Inflammatory macrophage (primary cell): ENCODE results near the gene PIP5K1B.

Experiments
- DNase-seq, 2 donors: peaks; one replicate each; pipeline ENCODE4 v3.0.0-alpha.2; 2020 to 2022

Gene PIP5K1B

DNA sequence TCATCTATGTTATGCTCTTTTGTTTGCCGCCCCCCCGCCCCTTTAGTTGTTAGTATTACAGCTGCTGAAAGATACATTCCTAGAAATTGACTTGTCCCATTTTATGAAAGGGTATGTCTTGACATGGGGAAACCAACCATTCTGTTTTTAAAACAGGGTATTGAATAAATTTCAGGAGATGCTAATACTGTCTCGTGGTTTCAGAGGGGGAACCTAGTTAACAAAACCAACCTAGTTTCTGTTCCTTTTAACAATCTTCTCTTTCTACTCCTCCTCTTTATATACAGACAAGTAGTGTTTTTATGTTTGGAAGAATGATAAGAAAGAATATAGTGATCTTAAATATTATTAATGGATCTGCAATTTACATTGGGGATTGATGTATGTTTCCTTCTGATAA is 3.5 kb downstream of the PIP5K1B start:
- DNase-seq: peak in 1 of 2 donors; percentile 7

DNA sequence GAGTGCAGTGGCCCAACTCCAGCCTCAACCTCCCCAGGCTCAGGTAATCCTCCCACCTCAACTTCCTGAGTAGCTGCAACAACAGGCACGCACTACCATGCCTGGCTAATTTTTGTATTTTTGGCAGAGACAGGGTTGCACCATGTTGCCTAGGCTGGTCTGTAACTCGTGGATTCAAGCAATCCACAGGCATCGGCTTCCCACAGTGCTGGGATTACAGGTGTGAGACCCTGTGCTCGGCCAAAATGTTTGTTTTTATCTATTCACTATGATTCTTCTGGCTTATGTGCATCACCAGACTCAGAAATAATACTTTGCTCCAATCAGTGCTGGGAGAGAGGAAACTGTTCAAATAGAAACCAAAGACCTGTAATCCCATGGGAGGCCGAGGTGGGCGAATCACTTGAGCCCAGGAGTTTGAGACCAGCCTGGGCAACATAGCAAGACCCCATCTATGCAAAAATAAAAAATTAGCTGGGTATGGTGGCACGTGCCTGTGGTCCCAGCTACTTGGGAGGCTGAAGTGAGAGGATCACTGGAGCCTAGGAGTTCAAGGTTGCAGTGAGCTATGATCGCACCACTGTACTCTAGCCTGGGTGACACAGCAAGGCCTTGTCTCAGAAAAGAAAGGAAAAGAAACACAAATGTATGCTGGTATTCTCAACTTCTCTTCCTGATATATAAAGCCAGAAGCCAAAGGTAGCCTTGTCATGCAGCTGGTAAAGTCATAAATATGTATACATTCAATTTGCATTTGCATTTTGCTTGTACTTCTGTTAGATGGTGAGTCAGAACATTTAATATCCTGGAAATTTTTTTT is 4.5 kb downstream of the PIP5K1B start:
- DNase-seq: no peak

DNA sequence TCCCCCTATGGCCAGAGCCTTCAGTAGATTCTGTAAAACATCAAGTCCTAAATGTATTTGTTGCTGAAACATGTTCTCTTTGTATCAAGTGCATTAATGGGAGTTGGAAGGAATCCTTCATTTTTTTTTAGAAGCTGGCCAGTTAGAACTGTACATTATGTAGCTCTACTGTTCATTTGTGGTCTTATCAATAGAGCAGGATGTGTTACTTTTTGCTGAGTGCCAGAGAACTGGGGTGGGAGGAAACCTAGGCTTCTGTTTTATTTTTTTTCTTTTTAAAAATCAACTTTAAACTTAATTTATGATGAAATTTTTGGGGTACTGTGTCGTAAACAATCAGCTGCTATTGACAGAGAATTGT is 5.1 kb downstream of the PIP5K1B start:
- no peak for DNase-seq

DNA sequence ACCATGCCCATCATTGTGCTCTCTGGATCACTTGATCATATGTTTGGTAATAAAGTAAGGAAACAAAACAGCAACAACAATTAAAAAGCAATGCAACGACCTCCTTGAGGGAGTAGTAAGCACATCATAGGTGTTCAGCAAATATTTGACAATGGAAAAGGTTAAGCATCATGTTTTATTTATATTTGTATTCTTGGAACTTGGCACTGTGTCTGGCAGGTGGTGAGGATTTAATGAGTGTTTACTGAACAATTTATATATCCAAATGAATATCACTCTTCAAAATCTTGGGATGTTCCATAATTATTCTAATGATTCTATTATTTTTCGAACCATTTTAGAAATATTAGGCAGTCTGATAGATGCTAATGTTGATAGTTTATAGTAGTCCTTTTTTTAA is 6.2 kb downstream of the PIP5K1B start:
- DNase-seq: no peak

DNA sequence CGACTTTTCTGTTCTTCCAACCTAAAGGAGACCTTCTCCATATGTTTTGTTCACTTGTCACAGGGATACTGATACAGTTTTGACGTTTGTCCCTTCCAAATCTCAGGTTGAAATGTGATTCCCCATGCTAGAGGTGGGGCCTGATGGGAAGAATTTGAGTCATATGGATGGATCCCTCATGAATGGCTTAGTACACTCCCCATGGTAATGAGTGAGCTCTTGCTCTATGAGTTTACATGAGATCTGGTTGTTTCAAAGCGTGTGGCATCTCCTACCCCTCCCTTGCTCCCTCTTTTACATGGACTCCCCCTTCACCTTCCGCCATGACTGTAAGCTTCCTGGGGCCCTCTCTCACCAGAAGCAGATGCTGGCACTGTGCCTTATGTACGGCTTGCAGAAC is 6.9 kb downstream of the PIP5K1B start:
- DNase-seq: no peak

DNA sequence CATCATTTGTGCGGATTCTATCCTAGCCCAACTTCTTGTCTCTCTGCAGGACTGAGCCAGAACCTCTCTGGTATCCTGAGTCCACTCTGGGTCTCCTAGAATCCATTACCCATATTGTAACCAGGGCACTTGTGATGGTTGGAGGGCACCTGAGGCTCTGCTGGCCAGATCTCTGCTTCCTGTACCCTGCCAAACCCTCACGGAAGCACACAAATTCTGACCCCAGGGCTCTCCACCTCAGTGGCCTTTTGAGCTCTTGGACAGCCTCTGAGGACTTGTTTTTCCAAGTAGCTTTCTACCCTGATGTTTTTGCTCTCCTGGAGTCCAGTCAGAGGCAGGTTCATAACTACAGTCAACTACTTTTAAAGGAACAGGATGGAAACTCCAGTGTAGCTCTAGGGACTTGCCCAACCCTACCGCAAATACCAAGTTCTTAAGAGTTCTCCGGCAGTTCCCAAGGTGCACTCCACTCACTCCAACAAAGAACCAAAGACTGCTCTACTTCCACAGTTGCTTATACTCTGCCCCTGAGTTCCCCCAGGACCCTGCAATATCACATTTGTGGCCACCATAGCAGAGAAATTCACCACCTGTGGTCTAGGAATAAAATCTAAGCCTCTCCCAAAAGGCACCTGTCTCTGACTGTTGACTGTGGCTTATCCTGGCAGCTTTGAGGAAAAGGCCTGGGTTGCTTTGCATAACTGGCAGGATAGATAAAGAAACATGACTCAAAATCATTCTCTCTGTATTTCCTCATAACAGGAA is 9.6 kb downstream of the PIP5K1B start:
- DNase-seq: no peak

DNA sequence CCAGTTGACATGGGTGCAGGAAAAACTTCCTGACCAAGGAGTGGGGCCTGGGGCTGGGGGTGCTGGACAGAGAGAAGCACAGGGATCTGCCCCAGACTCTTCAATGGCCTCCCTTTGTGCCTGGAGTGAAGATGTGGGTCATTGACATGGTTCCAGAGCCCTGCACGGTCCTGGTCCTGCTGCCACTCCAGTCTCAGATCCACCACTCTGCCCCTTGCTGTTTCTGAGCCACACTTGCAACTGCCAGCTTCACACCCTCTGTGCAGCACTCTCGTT is 10.1 kb downstream of the PIP5K1B start:
- DNase-seq: no peak

DNA sequence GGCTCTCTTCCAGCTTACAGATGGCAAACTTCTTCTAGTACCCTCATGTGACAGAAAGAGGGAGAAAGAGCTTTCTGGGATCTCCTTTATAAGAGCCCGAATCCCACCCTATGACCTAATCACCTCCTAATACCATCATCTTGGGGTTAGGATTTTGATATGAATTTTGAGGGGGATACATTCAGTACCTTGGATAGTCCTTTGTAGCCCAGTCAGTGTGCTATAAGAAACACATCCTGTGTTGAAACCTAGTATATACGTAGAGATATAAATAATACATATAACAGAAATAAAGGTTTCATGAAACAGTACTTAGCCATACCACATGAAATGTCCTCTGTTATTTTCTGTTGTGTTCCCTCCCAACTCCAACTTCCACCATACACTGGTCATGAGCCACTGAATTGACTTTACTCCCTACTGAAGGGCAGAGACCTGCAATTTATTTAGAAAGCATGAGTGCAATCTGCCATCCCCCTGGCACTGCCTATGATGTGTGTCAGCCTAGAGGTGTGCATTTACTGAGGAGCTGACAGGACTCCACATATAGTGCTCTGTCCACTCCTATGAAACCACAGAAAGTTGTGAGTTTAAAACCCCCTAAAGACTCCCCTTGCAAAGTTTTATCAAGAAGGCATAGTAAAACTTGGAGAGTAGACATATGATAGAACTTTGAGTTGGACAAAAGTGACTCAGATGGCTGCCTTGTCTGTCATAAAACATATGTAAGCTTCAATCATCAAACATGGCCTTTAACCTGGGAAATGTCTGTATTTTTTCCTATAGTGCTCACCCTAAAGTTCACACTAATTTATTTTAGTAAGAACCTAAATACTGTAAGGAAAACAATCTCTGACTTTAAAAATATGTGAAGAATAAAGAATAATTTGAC is 12.8 kb downstream of the PIP5K1B start:
- DNase-seq: no peak

DNA sequence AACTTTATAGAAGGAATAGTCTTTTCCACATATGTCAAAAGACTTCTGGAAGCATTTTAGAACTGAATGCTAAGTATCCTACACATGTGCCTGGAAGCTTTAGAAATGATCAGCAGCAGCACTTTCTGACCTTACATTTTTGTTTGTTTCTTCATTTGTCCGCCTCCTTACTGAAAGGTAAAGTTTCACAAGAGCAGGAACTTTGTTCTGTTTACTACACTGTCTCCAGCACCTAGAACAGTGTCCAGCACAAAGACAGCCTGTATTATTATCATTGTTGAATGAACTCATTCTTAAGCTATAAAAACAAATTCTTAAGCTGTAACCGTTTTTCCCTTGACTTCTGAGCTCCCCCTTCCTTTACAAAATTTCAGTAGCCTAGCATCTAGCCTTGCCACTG is 14.8 kb downstream of the PIP5K1B start:
- DNase-seq: no peak

DNA sequence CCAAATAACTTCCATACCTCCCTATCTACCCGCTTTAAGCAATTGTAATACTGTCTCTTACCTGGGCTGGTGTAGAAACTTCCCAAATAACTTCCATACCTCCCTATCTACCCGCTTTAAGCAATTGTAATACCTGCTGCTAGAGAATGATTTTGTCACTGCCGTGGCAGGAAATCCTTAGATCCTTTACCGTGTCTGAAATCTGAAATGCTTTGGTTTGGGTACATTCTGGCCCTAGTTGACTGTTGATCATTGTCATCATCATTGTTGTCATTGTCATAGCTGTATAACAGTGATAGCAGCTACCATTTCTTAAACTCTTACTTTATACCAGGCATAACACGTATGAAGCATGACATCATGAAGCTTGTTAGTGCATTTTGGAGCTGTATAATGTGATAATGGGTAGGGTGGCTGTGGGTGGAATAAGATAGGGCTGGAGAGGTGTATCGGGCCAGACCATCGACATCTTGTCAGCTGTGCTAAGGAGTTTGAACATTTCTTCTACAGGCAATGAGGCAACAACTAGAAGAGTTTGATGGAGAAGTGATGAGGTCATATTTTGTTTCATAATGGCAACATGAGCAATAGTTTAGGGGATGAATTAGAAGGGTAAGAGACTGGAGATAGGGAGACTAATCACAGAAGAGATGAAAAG is 15.7 kb downstream of the PIP5K1B start:
- DNase-seq: peak; percentile 22 to 45

DNA sequence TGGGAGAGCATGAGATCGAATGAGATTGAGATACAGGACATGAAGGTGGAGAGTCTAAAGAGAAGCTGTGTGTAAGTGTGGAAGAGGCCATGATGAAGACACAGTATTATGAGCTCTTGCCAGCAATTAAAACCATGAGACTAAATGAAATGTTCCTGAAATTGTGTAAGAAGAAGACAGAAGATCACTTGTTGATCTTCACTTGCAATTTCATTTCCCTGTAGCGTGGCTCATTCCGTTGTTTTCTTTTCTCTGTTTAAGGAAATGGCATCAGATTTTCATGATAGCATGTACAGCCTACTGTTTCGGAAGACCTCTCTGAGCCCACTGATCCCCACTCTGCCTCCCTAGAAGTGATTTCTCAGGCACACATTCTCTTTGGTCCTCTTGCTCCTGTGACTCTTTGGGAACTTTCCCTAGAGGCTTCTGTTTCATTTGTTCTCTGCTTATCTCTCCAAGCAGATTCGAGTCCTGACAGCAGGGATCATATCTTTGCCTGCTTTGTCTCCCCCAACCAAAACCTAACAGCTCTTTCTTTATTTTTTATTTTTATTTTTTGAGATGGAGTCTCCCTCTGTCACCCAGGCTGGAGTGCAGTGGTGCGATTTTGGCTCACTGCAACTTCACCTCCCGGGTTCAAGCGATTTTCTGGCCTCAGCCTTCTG is 16.8 kb downstream of the PIP5K1B start:
- peak in 1 of 2 donors; percentile 15 for DNase-seq

DNA sequence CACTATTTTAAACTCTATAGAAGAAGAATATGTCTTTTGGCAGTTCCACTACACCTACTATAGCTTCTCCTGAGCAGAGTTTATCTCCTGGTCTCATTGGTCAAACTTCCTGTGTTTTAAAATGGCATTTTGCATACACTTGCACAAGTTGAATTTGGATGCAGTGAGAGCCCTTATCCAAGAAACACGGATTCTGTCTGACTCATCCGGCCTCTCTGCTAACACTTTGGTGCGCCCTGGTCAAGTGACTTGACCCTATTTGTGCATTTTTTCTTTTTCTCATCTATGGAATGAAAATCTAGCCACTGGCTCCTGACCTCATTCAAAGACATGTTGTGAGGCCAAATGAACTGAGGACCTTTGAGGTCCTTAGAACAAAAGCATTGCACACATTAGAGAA is 20.0 kb downstream of the PIP5K1B start:
- no peak for DNase-seq

DNA sequence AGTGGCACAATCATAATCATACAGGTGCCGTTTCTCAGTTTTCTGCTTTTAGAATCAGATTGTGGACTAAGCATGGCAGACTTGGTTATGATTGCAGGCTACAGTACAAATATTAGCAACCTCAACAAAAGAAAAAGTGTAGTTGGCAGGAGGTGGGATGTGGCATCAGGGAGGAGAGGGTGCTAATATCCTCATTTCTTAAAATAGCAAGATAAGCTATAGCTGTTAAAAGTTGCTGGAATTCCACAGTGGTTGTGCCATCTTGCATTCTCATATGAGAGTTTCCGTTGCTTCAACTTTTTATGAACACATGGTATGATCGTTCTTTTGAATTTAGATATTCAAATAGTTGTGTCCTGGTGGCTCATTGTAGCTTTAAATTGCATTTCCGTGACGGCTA is 21.4 kb downstream of the PIP5K1B start:
- DNase-seq: no peak

DNA sequence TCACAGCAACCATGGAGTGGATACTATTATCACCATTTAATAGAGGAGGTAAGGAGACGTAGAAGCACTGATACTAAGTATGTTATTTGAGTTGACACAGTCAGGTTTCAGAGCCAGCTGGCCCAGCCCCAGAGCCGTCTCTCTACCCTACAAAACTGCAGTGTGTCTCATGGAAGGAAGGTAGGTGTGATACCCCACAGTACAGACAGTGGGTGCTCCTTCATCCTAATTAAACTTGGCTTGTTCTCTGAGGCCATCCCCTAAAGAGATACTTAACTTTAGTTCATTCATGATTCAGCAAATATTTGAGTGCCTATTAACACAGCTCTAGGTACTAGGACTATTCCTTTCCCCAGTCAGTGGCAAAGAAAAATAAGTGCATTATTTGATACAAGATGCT is 22.6 kb downstream of the PIP5K1B start:
- no peak for DNase-seq

DNA sequence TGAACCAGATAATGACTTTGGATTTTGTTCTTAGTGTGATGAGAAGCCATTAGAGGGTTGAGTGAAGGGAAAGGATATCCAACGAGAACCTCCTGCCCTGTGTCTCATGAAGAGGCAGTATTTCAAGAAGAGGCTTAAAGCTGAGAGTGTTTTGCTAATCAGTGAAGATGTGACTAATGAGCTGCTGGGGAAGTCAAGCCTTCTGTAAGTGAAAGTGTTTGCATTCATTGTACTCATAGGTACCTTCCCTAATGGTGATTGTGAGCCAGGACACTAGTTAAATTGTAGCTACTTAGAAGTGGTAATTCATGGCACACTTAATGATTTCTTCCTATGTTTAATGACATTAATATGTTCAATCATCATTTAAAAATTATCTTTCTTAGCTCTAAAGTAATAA is 23.7 kb downstream of the PIP5K1B start:
- no peak for DNase-seq

DNA sequence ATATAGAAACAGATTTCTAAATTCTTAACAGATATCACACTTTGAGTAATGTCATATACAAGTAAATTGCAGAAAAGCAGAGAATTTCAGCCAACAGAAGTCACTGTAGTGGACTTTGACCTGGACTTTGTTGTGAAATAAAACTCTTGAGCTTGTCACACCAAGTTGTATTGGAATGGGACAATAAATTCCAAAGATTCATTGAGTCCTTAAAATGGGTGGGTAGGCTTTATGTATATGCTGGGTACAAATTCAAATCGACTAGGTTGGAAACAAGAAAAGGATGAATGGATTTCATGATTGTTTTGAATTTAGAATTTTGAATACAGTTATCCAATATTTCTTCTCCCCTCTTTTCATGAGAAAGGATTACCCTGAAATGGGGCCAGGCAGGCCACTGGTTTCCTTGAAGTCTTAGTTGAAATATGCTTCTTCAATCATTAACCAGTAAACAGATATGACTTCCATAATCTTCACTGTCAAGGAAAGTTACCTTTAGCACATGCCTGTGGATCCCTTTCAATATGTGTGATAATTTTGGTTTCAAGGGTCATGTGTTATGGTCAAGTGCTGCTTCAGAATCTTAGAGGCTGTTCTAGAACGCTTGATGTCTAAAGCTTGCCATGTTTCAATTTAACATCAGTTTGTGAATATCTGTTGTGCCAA is 25.7 kb downstream of the PIP5K1B start:
- DNase-seq: no peak

DNA sequence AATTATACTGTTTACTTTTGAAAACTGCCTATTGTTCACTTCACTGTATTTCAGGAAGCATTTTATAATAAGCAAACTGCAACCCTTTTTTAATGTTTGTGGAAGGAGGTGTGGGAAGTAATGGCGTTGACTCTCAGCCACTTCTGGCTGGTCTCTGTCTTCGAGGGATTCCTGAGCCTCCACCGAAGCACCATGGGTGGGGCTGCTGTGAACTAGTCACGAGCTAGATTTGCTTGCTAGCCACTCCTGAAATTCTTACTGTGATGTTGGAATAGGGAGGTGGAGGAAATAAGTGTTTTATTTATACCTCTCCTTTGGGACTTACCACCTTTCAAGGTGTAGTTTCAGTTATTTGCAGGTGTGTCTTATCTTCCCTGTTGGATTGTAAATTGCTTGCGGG is 26.8 kb downstream of the PIP5K1B start:
- DNase-seq: no peak

DNA sequence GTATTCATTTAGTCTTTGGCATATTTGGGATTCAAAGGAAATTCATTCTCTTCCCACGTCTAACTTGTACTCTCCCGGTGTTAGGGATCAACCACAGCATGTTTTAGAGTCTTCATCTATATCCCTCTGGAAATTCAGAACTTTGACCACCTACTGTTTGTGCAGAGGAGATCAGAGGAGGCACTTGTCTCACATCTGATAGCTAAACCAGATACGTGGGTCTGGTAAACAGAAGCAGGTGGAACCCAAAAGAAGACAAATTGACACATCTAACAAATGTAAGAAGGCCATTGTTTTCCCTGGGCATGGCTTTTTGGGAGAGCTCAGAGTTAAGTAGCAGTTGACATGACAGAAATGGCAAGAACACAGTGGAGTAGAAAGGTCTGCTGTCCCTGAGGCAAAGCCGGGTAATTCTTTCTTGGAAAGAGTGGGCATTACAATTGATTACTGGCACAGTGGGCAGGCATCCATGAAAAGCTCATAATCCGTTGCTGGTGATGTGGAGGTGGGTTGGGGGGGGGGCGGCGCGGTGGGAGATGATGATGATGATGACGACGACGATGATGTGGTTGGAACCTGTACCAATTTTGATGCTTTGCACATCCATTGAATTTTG is 27.5 kb downstream of the PIP5K1B start:
- DNase-seq: no peak

DNA sequence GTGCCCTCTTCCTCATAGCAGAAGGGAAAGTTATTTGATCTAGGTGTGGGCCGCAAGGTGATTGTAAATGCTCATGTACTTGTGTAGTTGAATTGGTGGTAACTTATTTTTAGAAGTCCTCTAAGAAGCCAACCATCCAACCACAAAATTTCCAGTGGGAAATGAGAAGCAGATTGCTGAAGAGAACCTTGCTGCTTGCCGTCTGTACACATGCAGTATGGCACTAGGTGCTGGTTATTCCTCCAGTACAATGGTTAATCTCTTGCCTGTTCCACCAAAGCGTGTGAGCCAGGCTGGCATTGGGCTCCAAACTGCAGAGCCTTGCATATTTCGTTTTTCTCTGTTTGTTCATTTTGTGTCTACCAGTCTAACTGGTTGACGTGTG is 28.0 kb downstream of the PIP5K1B start:
- no peak for DNase-seq

DNA sequence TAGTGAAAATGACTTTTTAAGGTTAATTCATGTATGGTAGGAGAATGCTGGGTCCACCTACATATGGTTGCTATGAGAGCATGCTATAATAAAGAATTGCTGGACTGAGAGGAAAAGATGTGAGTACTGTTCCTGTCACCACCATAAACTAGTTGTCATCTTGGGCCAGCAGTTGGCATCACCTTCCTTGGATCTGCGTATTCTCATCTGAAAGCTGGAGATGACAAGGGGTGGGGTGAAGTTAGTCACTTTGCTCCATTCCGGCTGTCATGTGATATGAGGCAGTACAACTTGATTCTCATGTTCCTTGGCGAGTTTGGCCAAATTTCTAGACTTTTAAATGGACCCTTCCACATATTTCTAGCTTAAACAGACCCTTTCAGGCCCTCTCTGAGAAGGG is 33.3 kb downstream of the PIP5K1B start:
- no peak for DNase-seq

DNA sequence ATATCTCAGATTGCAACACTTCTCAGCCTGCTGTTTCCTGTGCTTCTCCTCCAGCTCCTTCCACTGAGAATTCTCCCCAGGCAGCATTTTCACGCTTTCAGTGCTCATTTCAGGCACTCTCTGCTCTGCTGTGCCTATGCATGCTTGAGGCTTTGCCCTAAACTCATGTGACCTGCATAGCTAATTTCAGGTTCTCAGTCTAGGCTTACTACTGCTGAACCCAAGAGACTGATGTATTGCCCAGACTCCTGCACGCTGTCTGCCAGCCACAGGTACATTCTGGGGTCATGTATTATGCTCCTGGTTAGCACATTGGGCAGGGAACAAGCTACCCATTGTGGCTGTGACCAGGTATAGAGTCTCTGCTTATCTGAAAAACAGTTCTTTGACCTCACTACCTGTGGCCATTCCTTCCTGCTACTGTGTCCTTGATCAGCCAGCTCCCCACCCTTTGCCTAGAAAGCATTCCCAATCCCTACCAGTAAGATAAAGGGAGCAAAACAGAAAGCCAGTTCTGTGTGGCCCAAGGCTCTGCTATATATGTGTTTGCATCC is 34.7 kb downstream of the PIP5K1B start:
- DNase-seq: no peak
